ENCODE results near the gene MRLN. TPM values are rescaled to one million over a fixed set of nuclear protein-coding genes. Genes with fewer than 3 reads are reported as not detected.

MRLN gene
- total RNA-seq, 3 donors from 2014 or later: not detected

DNA sequence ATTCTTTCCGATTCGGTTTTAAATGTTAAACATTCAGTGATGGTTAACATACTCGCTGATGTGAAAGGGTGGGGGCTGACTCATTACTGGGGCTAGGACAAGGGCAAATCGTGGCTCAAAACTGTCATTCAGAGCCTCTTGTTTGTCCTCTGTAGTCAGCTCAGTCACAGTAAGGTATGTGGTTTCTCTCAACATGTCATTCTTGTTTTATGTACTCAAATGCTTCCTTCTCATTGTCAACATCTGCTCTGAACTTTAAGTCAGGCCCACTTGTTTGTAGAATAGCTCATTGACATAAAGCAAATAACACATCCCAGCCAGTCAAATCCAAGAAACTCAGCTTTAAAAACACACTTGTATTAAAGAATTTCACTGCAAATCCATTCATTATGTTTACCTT is 50.9 kb downstream of the MRLN start:
- Histone ChIP-seq H3K27ac (no peak overlapping the region), H3K4me1 (no peaks in the 10 kb centered on the region), H3K9me3 (no peaks in the 10 kb centered on the region), H3K36me3 (no peaks in the 10 kb centered on the region), H3K4me3 (no peak overlapping the region), H3K27me3 (no peaks in the 10 kb centered on the region)
- TF ChIP-seq, protein P1, sequence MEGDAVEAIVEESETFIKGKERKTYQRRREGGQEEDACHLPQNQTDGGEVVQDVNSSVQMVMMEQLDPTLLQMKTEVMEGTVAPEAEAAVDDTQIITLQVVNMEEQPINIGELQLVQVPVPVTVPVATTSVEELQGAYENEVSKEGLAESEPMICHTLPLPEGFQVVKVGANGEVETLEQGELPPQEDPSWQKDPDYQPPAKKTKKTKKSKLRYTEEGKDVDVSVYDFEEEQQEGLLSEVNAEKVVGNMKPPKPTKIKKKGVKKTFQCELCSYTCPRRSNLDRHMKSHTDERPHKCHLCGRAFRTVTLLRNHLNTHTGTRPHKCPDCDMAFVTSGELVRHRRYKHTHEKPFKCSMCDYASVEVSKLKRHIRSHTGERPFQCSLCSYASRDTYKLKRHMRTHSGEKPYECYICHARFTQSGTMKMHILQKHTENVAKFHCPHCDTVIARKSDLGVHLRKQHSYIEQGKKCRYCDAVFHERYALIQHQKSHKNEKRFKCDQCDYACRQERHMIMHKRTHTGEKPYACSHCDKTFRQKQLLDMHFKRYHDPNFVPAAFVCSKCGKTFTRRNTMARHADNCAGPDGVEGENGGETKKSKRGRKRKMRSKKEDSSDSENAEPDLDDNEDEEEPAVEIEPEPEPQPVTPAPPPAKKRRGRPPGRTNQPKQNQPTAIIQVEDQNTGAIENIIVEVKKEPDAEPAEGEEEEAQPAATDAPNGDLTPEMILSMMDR (IDR thresholded peaks at IDR 0.05): no peak
- TF ChIP-seq POLR2AphosphoS5 (IDR thresholded peaks at IDR 0.05): no peak
- TF ChIP-seq POLR2A (IDR thresholded peaks at IDR 0.05): no peak
- DNase-seq (ENCODE audit: low spot score in 2 of 2): no peak
- intact Hi-C loops (cut with DNase I; ENCODE audit: low total_unique reads): no loop called here

DNA sequence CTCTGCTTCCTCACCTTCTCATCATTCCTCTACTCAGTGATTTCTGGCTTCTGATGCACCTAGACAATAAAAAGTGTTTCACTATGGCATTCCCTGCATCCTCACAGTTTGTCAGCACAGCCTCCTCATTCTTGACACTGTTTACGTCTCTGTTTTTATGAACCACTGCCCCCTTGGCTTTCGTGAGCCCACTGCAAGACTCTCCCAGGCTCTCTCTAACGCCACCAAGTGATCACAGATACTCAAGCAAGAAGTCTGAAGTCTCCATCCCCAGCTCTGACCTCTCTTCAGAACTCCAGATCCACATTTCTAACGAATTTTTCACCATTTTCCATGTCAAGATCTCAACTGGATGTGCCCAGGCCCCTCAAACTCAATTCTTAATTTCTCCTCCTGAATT is 52.5 kb downstream of the MRLN start:
- H3K27me3 ChIP-seq: no peaks in the 10 kb centered on the region
- DNase-seq (ENCODE audit: low spot score in 2 of 2): no peak
- TF ChIP-seq POLR2AphosphoS5 (IDR thresholded peaks at IDR 0.05) (no peak), POLR2A (IDR thresholded peaks at IDR 0.05) (no peak)
- TF ChIP-seq, protein P1 (IDR thresholded peaks at IDR 0.05): no peak
- no peak overlapping the region for H3K27ac ChIP-seq
- intact Hi-C loops (cut with DNase I; ENCODE audit: low total_unique reads): no loop called here
- no peaks in the 10 kb centered on the region for H3K9me3 ChIP-seq
- H3K36me3 ChIP-seq: no peaks in the 10 kb centered on the region
- no peaks in the 10 kb centered on the region for H3K4me1 ChIP-seq
- no peak overlapping the region for H3K4me3 ChIP-seq

DNA sequence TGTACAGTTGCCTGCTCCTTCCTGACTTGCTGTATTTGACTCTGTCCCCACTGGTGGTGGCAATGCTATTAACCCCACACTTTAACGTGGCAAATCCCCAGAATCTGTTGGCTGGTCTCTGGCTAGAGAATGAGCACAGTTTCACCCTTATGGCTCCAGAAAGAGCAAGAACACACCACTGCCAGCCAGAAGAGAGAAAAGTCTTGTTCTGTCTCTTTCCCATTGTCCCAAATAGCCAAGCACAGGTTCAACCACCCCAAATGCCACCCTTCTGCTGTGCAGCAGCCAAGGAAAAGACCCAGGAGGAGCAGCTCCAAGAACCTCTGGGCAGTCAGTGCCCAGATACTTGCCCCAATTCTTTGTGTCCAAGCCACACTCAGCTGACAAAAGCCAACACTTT is 54.9 kb downstream of the MRLN start:
- intact Hi-C loops (cut with DNase I; ENCODE audit: low total_unique reads): no loop called here

DNA sequence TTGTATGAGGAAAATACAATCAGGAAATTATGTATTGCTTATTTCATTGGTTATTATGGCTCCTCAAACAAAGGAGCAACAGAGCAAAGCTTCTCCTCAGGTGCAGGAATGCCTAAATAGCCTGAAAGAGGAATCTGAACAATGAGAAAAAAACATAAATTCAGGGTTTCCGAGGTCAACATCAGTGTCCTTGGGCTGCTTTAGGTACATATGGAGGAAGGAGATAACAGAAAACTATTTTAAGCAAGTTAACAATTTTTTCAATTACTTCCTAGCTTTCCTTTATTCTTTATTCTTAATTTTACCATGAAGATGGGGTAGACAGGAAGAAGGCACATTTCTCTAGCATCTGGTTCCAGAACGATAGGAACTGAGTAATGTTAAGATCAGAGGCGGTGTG is 57.6 kb downstream of the MRLN start:
- H3K27ac ChIP-seq: no peak overlapping the region
- no peak overlapping the region for H3K4me3 ChIP-seq
- no peak for DNase-seq (ENCODE audit: low spot score in 2 of 2)
- no peaks in the 10 kb centered on the region for H3K4me1 ChIP-seq
- H3K9me3 ChIP-seq: no peaks in the 10 kb centered on the region
- H3K27me3 ChIP-seq: no peaks in the 10 kb centered on the region
- intact Hi-C loops (cut with DNase I; ENCODE audit: low total_unique reads): no loop called here
- TF ChIP-seq POLR2AphosphoS5 (IDR thresholded peaks at IDR 0.05) (no peak), POLR2A (IDR thresholded peaks at IDR 0.05) (no peak)
- TF ChIP-seq, protein P1 (IDR thresholded peaks at IDR 0.05): no peak
- no peaks in the 10 kb centered on the region for H3K36me3 ChIP-seq

More for the DNA sequence above, 54.9 kb downstream of the MRLN start:
- TF ChIP-seq POLR2A (IDR thresholded peaks at IDR 0.05): no peak
- TF ChIP-seq, protein P1 (IDR thresholded peaks at IDR 0.05): no peak
- no peak for TF ChIP-seq POLR2AphosphoS5 (IDR thresholded peaks at IDR 0.05)
- Histone ChIP-seq H3K27ac (no peak overlapping the region), H3K27me3 (no peaks in the 10 kb centered on the region), H3K4me3 (no peak overlapping the region), H3K36me3 (no peaks in the 10 kb centered on the region), H3K4me1 (no peaks in the 10 kb centered on the region), H3K9me3 (no peaks in the 10 kb centered on the region)
- no peak for DNase-seq (ENCODE audit: low spot score in 2 of 2)

DNA sequence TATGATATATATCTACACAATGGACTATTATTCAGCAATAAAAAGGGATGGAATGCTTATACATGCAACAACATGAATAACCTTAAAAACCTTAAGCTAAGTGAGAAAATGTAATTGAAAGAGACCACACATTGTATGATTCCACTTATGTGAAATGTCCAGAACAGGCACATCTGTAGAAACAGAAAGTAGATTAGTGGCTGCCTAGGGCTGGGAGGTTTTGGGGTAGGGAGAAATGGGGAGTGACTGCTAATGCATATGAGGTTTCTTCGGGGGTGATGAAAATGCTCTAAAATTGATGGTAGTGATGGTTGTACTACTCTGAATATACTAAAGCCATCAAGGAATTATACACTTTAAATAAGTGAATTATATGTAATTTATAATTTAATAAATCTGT is 58.3 kb downstream of the MRLN start:
- no peaks in the 10 kb centered on the region for H3K36me3 ChIP-seq
- TF ChIP-seq POLR2AphosphoS5 (IDR thresholded peaks at IDR 0.05): no peak
- H3K4me1 ChIP-seq: no peaks in the 10 kb centered on the region
- no peak overlapping the region for H3K27ac ChIP-seq
- no peak for DNase-seq (ENCODE audit: low spot score in 2 of 2)
- no peaks in the 10 kb centered on the region for H3K27me3 ChIP-seq
- no peak overlapping the region for H3K4me3 ChIP-seq
- intact Hi-C loops (cut with DNase I; ENCODE audit: low total_unique reads): no loop called here
- H3K9me3 ChIP-seq: no peaks in the 10 kb centered on the region

DNA sequence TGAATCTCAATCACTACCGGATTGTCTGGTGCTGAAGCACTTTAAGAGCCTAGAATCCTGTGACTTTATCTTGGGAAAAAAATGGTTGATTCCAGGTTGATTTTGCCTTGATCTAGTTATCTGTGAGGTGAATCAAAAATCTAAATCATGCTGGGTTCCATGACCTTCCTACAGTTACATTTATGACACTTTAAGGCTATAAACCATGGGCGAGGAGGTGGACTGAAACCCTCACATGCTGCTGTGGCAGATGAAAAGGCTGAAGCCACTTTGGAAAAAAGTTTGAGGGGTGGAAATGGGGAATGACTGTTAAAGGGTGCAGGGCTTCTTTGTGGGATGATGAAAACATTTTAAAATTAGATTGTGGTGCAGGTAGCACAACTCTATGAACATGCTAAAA is 61.1 kb downstream of the MRLN start:
- no peak for TF ChIP-seq POLR2A (IDR thresholded peaks at IDR 0.05)
- TF ChIP-seq, protein P1 (IDR thresholded peaks at IDR 0.05): no peak
- no peaks in the 10 kb centered on the region for H3K36me3 ChIP-seq
- DNase-seq (ENCODE audit: low spot score in 2 of 2): no peak
- no peaks in the 10 kb centered on the region for H3K4me1 ChIP-seq
- H3K27ac ChIP-seq: no peak overlapping the region
- H3K9me3 ChIP-seq: no peaks in the 10 kb centered on the region
- no peaks in the 10 kb centered on the region for H3K27me3 ChIP-seq
- intact Hi-C loops (cut with DNase I; ENCODE audit: low total_unique reads): no loop called here
- H3K4me3 ChIP-seq: no peak overlapping the region

Data from breast epithelium (tissue), 4 donors.